MCF 10A (cell line): ENCODE data around the gene FBH1. TPM values are rescaled to one million over a fixed set of nuclear protein-coding genes. Genes with fewer than 3 reads are reported as not detected.

Experiments used
- BruUV-seq: library from RNA; stranded (reverse); fragments of 400-500 nt; replicated peaks from 2 replicates; lab custom pipeline; 2021; lab: Mats Ljungman, UMichigan
- CTCF ChIA-PET: fragments of 300-600 bp; sonication (Branson Sonifier 250); formaldehyde crosslinking; extraction: SDS; loops from one replicate; lab custom pipeline; 2021; ENCODE audit warnings: antibody characterized with exemption, inconsistent platforms; lab: Yijun Ruan, JAX
- POLR2A ChIA-PET: fragments of 300-600, 350-650 bp; sonication (Branson Sonifier 250); formaldehyde crosslinking; extraction: SDS; loops from one replicate; lab custom pipeline; 2020; ENCODE audit warnings: antibody characterized with exemption, inconsistent platforms; lab: Yijun Ruan, JAX
- DNase-seq: peaks from one replicate; pipeline ENCODE4 v3.0.0-alpha.2; 2018; ENCODE audit not compliant: unreplicated experiment
- H3K27ac Mint-ChIP-seq: one replicate; pipeline ENCODE4 v1.8.0; 2022; ENCODE audit warnings: mild to moderate bottlenecking, low read depth, mixed read lengths; ENCODE audit not compliant: unreplicated experiment
- H3K27me3 Mint-ChIP-seq: one replicate; pipeline ENCODE4 v1.8.0; 2022; ENCODE audit warnings: mixed read lengths; ENCODE audit not compliant: insufficient read depth, unreplicated experiment
- H3K36me3 Mint-ChIP-seq: one replicate; pipeline ENCODE4 v1.8.0; 2022; ENCODE audit warnings: mild to moderate bottlenecking, moderate library complexity, mixed read lengths; ENCODE audit not compliant: insufficient read depth, unreplicated experiment
- H3K4me1 Mint-ChIP-seq: one replicate; pipeline ENCODE4 v1.8.0; 2022; ENCODE audit warnings: mixed read lengths; ENCODE audit not compliant: insufficient read depth, unreplicated experiment
- H3K4me3 Mint-ChIP-seq: one replicate; pipeline ENCODE4 v1.8.0; 2022; ENCODE audit warnings: mild to moderate bottlenecking, moderate library complexity, mixed read lengths; ENCODE audit not compliant: unreplicated experiment
- H3K9me3 Mint-ChIP-seq: one replicate; pipeline ENCODE4 v1.8.0; 2022; ENCODE audit warnings: mixed read lengths; ENCODE audit not compliant: unreplicated experiment
- intact Hi-C: fragments of 100-400 bp; cut with micrococcal nuclease; formaldehyde crosslinking; loops from 2 replicates; pipeline ENCODE4 v1.14.1; 2022
- total RNA-seq: library from RNA; stranded (reverse); gene quantifications from 2 replicates; pipeline ENCODE4 v1.2.3, GENCODE V29; 2022
- TF ChIP-seq, protein P1 (sequence below): fragments of 200-600 bp; IDR thresholded peaks from one replicate; pipeline ENCODE4 v1.8.0; 2022; ENCODE audit warnings: antibody characterized with exemption, mild to moderate bottlenecking; ENCODE audit not compliant: unreplicated experiment

Gene FBH1
- total RNA-seq, 1 experiment from 2014 or later = 61.8 TPM

DNA sequence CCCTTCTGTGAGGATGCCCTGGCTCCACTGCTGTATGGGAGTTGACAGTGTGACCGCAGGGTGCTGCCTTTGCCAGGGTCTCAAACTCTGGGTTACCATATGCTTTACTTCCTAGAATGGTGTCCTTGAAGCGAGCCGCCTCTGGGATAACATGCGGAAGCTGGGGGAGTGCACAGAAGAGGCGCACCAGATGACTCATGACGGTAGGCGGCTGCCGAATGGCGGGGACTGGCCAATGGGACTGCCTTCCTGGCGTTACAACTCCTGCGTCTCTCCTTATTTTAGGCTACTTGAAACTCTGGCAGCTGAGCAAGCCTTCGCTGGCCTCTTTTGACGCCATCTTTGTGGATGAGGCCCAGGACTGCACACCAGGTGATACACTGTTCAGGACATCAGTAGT, 27.3 kb downstream of the FBH1 start:
- Mint-ChIP-seq H3K4me1 (no peaks in the 10 kb centered on the region), H3K36me3 (peaks cover 86% of the 10 kb centered on the region), H3K4me3 (no peak overlapping the region), H3K27ac (no peak overlapping the region), H3K27me3 (no peaks in the 10 kb centered on the region), H3K9me3 (no peaks in the 10 kb centered on the region)
- TF ChIP-seq, protein P1, sequence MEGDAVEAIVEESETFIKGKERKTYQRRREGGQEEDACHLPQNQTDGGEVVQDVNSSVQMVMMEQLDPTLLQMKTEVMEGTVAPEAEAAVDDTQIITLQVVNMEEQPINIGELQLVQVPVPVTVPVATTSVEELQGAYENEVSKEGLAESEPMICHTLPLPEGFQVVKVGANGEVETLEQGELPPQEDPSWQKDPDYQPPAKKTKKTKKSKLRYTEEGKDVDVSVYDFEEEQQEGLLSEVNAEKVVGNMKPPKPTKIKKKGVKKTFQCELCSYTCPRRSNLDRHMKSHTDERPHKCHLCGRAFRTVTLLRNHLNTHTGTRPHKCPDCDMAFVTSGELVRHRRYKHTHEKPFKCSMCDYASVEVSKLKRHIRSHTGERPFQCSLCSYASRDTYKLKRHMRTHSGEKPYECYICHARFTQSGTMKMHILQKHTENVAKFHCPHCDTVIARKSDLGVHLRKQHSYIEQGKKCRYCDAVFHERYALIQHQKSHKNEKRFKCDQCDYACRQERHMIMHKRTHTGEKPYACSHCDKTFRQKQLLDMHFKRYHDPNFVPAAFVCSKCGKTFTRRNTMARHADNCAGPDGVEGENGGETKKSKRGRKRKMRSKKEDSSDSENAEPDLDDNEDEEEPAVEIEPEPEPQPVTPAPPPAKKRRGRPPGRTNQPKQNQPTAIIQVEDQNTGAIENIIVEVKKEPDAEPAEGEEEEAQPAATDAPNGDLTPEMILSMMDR = no peak
- no TSS peak for BruUV-seq
- intact Hi-C loops = no loop called here
- no peak for DNase-seq
- ChIA-PET POLR2A (no interaction called here), CTCF (no interaction called here)

DNA sequence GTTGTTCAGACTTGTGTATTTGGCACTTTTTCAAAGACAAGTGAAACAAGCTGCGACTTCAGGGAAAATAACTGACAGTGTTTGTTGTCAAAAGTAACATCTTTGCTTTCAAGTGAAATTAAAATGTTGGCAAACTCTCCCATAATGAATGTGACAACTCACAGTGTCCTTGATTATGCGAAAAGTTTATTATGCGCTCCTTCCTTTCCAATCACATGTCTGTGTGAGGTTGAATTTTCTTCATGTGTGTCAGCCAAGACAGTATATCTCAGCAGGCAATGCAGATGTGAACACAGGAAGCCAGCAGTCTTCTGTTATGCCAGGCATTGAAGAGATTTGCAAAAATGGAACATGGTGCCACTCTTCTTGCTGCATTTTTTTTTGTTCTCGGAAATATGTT, 28.7 kb downstream of the FBH1 start:
- Mint-ChIP-seq H3K4me1 (no peaks in the 10 kb centered on the region), H3K27ac (no peak overlapping the region), H3K27me3 (no peaks in the 10 kb centered on the region), H3K9me3 (no peaks in the 10 kb centered on the region), H3K36me3 (peaks cover 87% of the 10 kb centered on the region), H3K4me3 (no peak overlapping the region)
- POLR2A ChIA-PET = no interaction called here
- TF ChIP-seq, protein P1 = no peak
- no peak for DNase-seq
- CTCF ChIA-PET = no interaction called here
- intact Hi-C loops = no loop called here
- BruUV-seq = no TSS peak

DNA sequence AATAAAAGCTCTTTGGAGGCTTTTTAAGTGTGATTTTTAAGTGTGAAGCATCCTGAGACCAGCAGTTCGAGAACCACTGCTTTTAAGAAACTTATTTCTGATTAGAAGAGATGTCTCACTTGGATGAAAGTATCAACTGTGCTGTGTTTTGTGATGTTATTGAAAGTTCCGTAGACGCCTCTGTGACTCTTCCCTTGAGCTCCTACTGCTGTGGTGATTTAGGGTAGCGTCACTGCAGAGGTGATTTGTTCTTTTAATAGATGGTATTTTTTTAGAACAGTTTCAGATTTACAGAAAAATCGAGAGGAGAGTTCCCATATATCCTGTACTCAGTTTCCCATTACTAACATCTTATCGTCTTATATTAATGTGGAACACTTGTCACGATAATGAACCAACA, 29.5 kb downstream of the FBH1 start:
- Mint-ChIP-seq H3K9me3 (no peaks in the 10 kb centered on the region), H3K4me1 (no peaks in the 10 kb centered on the region), H3K36me3 (peaks cover 86% of the 10 kb centered on the region), H3K27ac (no peak overlapping the region), H3K27me3 (no peaks in the 10 kb centered on the region), H3K4me3 (no peak overlapping the region)
- CTCF ChIA-PET = interaction anchor here (0.8 kb wide), 1 partner anchor 59 kb away, joined by 3 read pairs; no protein-coding TSS in a partner anchor
- no peak for DNase-seq
- POLR2A ChIA-PET = no interaction called here
- intact Hi-C loops = no loop called here
- TF ChIP-seq, protein P1 = no peak
- BruUV-seq = no TSS peak

DNA sequence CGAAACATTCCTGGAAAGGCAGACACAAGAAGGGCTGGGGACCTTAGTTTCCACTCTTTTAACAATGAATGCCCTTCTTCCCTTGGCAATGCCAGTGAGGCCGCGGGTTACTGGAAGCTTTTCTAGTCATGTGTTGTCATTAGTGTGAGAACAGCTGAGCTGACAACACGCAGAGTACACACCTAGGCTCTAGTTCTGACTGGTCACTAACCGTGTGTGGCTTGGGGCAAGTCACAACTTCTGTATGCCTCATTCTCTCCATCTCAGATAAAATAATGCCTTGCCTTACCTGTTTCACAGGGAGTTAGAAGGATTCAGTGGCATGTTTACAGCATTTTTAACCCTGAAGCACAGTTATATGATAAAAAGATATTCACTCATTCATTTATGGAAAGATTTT, 31.7 kb downstream of the FBH1 start:
- Mint-ChIP-seq H3K36me3 (peaks cover 85% of the 10 kb centered on the region), H3K4me3 (no peak overlapping the region), H3K27me3 (no peaks in the 10 kb centered on the region), H3K9me3 (no peaks in the 10 kb centered on the region), H3K4me1 (no peaks in the 10 kb centered on the region), H3K27ac (no peak overlapping the region)
- no TSS peak for BruUV-seq
- DNase-seq = no peak
- TF ChIP-seq, protein P1 = no peak
- CTCF ChIA-PET = no interaction called here
- intact Hi-C loops = no loop called here
- POLR2A ChIA-PET = no interaction called here
